Right ventricle myocardium superior (tissue), 1 donor: ENCODE results near the gene ZNF121. TPM values are rescaled to one million over a fixed set of nuclear protein-coding genes. Genes with fewer than 3 reads are reported as not detected.
"Not testable (repeated sequence)": the region's sequence is repeated elsewhere in the genome, so short reads cannot be mapped to it uniquely, and the experiment has no call there.

Source experiments
- ATAC-seq: fragments of 200-7000 bp; cut with Tn5 transposase; one replicate; pipeline ENCODE4 v1.9.1; 2020; ENCODE audit warnings: mild to moderate bottlenecking; ENCODE audit not compliant: poor library complexity
- DNase-seq: peaks from one replicate; pipeline ENCODE4 v3.0.0-alpha.2; 2020
- intact Hi-C: fragments of 100-400 bp; cut with DNase I; formaldehyde crosslinking; loops from one replicate; pipeline ENCODE4 v1.11.2; 2022
- long read RNA-seq: library from polyadenylated mRNA; unstranded; transcript quantifications from one replicate; pipeline ENCODE4 v2.0.0, GENCODE V29; 2021
- total RNA-seq: library from RNA; stranded (reverse); fragmentation: NEBNext Ultra II Directional; extraction: Animal tissue kit (Norgen Biotek cat#: 25700); gene quantifications from one replicate; pipeline ENCODE4 v1.2.1, GENCODE V29; 2021
- donor health status: DM: no; HTN: yes; CAD: no; lungs with severe emphysema.

Gene ZNF121
- total RNA-seq: 16.7 TPM
- long read RNA-seq, partial matches to known transcripts: 0 of 2 reads
- long read RNA-seq, other reads (novel, unspliced or antisense): 2 of 2 reads

- intact Hi-C loops: no loop called here
- ATAC-seq: peak; percentile 98
Observed at GRCh38 chr19:9584073-9584833, at the start of gene ZNF121. ZNF121 (minus strand) TSS chr19:9584504; CDS start chr19:9568097, 16,407 bp downstream.

GRCh38 chr19:9627856-9628255 lies 43.6 kb upstream of the ZNF121 start:
- no peak for ATAC-seq
- intact Hi-C loops: loop anchor here (2.0 kb wide), 1 partner anchor 169 kb away; no protein-coding TSS in a partner anchor
- no peak for DNase-seq

More at GRCh38 chr19:9584073-9584833, at the start of gene ZNF121:
- peak; percentile 92 for DNase-seq

- ATAC-seq: no peak
- no peak for DNase-seq
- intact Hi-C loops: no loop called here
Observed at GRCh38 chr19:9622531-9622930, 38.2 kb upstream of the ZNF121 start.

- peak; percentile 92 for DNase-seq
- intact Hi-C loops: no loop called here
- peak; percentile 96 for ATAC-seq
Observed at GRCh38 chr19:9621156-9622037, 37.1 kb upstream of the ZNF121 start, which contains the start of gene ZNF561. ZNF561 (minus strand) TSS chr19:9621232; CDS start chr19:9619456, 1,776 bp downstream.

GRCh38 chr19:9620842-9621155 lies 36.5 kb upstream of the ZNF121 start:
- DNase-seq (no peak), ATAC-seq (peak; percentile 60)
- intact Hi-C loops: no loop called here

GRCh38 chr19:9615844-9616243 lies 31.5 kb upstream of the ZNF121 start:
- no peak for ATAC-seq
- intact Hi-C loops: no loop called here
- DNase-seq: no peak

DNA sequence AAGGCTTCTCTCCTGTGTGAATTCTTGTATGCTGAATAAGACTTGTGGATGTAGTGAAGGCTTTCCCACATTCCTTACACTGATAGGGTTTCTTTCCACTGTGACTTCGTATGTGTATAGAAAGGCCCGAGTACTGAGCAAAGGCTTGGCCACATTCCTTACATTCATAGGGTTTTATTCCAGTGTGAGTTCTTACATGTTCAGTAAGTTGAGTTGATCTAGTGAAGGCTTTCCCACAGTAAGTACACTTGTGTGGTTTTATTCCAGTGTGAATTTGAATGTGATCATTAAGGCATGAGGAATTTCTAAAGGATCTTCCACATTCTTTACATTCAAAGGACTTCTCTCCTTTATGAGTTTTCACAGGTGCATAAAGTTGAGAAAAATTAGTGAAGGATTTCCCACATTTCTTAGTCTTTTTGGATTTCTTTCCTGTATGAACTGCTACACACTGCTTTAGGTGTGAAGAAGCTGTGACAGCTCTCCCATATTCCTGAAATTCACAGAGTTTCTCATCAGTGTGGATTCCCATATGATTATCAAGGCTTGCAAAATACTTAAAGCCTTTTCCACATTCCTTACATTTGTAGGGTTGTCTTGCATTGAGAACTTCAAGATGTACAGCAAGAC lies 26.3 kb upstream of the ZNF121 start:
- DNase-seq (no peak), ATAC-seq (no peak)
- intact Hi-C loops: no loop called here

- intact Hi-C loops: no loop called here
- ATAC-seq (no peak), DNase-seq (no peak)
Observed at GRCh38 chr19:9608912-9609311, 24.6 kb upstream of the ZNF121 start.

DNA sequence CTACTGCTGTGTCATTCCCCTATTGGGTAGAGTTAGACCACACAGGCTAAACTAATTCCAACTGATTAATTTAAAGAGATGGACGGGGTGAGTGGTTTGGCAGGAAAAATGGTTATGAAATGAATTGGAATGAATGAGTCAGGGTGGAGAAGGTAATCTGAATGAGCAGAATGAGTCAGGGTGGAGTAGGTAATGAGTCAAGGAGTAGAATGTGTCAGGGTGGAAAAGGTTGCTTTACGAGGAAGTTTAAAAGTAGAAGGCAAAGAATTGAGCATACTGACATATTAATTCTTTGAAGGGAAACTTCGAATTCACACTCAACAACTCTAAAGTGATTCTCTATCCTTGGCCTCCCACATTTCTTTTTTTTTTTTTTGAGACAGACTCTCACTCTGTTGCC lies 12.7 kb upstream of the ZNF121 start:
- intact Hi-C loops: no loop called here
- ATAC-seq: no peak
- DNase-seq: no peak

GRCh38 chr19:9586764-9587163 lies 2.5 kb upstream of the ZNF121 start:
- DNase-seq: peak; percentile 45
- ATAC-seq: peak; percentile 51
- intact Hi-C loops: no loop called here

GRCh38 chr19:9582081-9582725 lies 2.1 kb downstream of the ZNF121 start:
- DNase-seq, intact Hi-C loops, ATAC-seq: not testable (repeated sequence)

DNA sequence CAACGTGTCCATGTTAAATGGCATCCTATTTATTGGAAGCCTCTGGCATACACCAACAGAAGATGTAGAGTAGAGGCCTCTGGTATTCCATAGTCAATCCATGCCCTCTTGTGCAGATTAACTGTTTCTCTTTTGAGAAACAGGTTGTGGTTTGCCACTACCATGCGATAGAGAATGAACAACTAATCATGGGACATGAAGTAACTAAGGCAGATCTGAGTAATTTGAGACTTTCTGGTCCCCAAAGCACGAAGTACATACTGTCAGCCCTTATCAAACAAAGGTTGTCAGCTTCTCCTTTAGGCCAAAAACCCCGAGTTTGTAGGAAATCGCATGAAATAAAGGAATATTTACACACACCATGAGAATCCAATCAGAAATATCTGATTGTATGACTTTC lies 3.6 kb downstream of the ZNF121 start:
- DNase-seq (no peak), ATAC-seq (no peak)
- intact Hi-C loops: no loop called here

DNA sequence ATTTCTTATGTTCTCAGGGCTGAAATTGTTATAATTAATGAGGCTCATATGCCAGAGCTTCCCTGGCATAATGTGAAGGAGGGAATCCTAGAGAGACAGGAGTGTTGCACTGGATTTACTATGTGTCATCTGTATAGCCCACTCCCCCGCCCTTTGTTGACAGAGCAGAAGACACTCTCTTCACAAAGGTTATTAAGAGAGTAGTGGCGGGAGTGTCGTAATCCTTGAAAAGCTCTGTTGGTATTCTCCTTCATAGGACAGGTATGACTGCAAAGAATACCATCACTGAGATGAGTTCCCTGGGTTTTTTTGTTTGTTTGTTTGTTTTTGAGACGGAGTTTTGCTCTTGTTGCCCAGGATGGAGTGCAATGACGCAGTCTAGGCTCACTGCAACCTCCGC lies 14.0 kb downstream of the ZNF121 start:
- ATAC-seq: no peak
- intact Hi-C loops: no loop called here
- DNase-seq: no peak

- no peak for ATAC-seq
- intact Hi-C loops: no loop called here
- DNase-seq: no peak
Observed at GRCh38 chr19:9566729-9567128, 17.6 kb downstream of the ZNF121 start.

GRCh38 chr19:9565900-9566705 lies 18.2 kb downstream of the ZNF121 start:
- intact Hi-C loops: no loop called here
- ATAC-seq: no peak

DNA sequence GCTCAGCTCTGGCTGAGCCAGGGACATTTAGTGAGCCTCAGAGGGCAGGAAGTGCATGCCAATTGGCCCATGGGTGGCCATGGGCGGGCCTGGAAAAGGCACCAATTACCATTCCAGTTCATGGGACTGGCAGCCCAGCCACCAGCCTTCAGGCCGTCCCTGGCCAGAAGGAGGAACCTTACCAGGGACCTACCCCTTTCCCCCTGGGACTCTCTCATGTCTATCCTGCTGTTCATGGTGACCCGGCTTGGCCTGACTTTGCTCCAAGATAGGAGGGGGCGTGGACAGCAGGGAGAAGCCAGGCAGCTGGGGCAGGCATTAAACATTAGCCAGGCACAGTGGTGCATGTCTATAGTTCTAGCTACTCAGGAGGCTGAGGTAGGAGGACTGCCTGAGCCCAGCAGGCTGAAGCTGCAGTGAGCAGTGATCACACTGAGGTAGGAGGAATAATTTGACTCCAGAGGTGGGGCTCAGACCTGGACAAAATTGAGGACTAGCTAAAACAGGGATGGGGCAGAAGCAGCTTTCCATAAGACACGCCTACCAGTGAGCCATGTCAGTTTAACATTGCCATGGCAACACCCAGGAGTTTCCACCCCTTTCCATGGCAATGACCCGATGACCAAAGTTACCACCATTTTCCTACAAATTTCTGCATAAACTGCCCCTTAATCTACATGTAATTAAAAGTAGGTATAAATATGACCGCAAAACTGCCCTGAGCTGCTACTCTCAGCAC lies 31.6 kb downstream of the ZNF121 start:
- no peak for ATAC-seq

More at GRCh38 chr19:9565900-9566705, 18.2 kb downstream of the ZNF121 start:
- DNase-seq: no peak

DNA sequence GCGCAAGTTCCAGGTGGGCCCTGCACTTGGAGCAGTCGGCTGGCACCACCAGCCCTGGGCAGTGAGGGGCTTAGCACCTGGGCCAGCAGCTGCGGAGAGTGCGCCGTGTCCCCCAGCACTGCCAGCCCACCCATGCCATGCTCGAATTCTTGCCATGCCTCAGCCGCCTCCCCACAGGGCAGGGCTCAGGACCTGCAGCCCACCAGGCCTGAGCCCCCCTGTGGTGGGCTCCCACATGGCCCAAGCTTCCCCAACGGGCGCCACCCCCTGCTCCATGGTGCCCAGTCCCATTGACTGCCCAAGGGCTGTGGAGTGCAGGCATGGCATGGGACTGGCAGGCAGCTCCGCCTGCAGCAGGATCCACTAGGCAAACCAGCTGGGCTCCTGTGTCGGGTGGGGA lies 36.4 kb downstream of the ZNF121 start:
- intact Hi-C loops: no loop called here
- ATAC-seq (no peak), DNase-seq (no peak)

More for the DNA sequence above, 31.6 kb downstream of the ZNF121 start:
- DNase-seq: no peak
- intact Hi-C loops: no loop called here
